Measurements from ENCODE around the gene FAN1.
"Not testable (repeated sequence)": the region's sequence is repeated elsewhere in the genome, so short reads cannot be mapped to it uniquely, and the experiment has no call there.

FAN1 gene

GRCh38 chr15:30903497-30904187, at the start of gene FAN1:
FAN1 (plus strand) TSS chr15:30903915; CDS start chr15:30904664, 749 bp downstream.
- peak; percentile 48 for DNase-seq

GRCh38 chr15:30859091-30859874, 44.4 kb upstream of the FAN1 start:
- no peak for DNase-seq

GRCh38 chr15:30865257-30865656, 38.5 kb upstream of the FAN1 start:
- no peak for DNase-seq

GRCh38 chr15:30870681-30871080, 33.0 kb upstream of the FAN1 start:
- DNase-seq, result no peak

GRCh38 chr15:30872341-30872748, 31.4 kb upstream of the FAN1 start:
- no peak for DNase-seq

GRCh38 chr15:30877070-30877469, 26.6 kb upstream of the FAN1 start:
- no peak for DNase-seq

- no peak for DNase-seq
These were observed 25.2 kb upstream of the FAN1 start for GRCh38 chr15:30878515-30878914.

GRCh38 chr15:30882849-30883433, 20.8 kb upstream of the FAN1 start:
- DNase-seq, result no peak

- DNase-seq, result not testable (repeated sequence)
These were observed 20.0 kb upstream of the FAN1 start for GRCh38 chr15:30883666-30884065.

- no peak for DNase-seq
These were observed 17.9 kb upstream of the FAN1 start for GRCh38 chr15:30885814-30886213.

- DNase-seq, result no peak
These were observed 14.5 kb upstream of the FAN1 start for GRCh38 chr15:30889196-30889595.

- DNase-seq, result no peak
These were observed 8.1 kb upstream of the FAN1 start for GRCh38 chr15:30895461-30896210.

GRCh38 chr15:30896211-30896606, 7.5 kb upstream of the FAN1 start:
- DNase-seq, result no peak

- no peak for DNase-seq
These were observed 1.8 kb upstream of the FAN1 start for GRCh38 chr15:30901889-30902288.

GRCh38 chr15:30904812-30905211, 1.1 kb downstream of the FAN1 start:
- no peak for DNase-seq

GRCh38 chr15:30905821-30906220, 2.1 kb downstream of the FAN1 start:
- DNase-seq, result no peak

GRCh38 chr15:30906366-30906765, 2.7 kb downstream of the FAN1 start:
- DNase-seq, result no peak

GRCh38 chr15:30913761-30914160, 10.0 kb downstream of the FAN1 start:
- no peak for DNase-seq

GRCh38 chr15:30917013-30917412, 13.3 kb downstream of the FAN1 start:
- no peak for DNase-seq

- no peak for DNase-seq
These were observed 14.0 kb downstream of the FAN1 start for GRCh38 chr15:30917675-30918074.

GRCh38 chr15:30918366-30918765, 14.7 kb downstream of the FAN1 start:
- DNase-seq, result no peak

- no peak for DNase-seq
These were observed 16.3 kb downstream of the FAN1 start for GRCh38 chr15:30919877-30920550.

- DNase-seq, result no peak
These were observed 17.4 kb downstream of the FAN1 start for GRCh38 chr15:30921106-30921505.

Measured in NCI-H2107 (cell line).